PFSK-1 (cell line): Measurements from ENCODE around the gene SPATA17.

Experiments used
- POLR2AphosphoS5 ChIP-seq: IDR thresholded peaks from 2 replicates; pipeline ENCODE4 v1.6.1; 2012; ENCODE audit warnings: low read depth, mild to moderate bottlenecking, control low read depth, low read length, moderate library complexity
- REST ChIP-seq, 2 experiments: IDR thresholded peaks; 2 replicates each; pipeline versions ENCODE4 v1.6.1 to v1.8.0; 2011 to 2012; ENCODE audit warnings: low read depth in 2 of 2, low read length in 2 of 2, control low read depth in 1 of 2, inconsistent platforms in 1 of 2, mild to moderate bottlenecking in 1 of 2, moderate library complexity in 1 of 2; ENCODE audit not compliant: insufficient read depth in 1 of 2
- SIN3A ChIP-seq: IDR thresholded peaks from 2 replicates; pipeline ENCODE4 v1.6.1; 2012; ENCODE audit warnings: mild to moderate bottlenecking, low read length, moderate library complexity, borderline replicate concordance; ENCODE audit not compliant: insufficient read depth
- TAF1 ChIP-seq: IDR thresholded peaks from 2 replicates; pipeline ENCODE4 v1.6.1; 2012; ENCODE audit warnings: low read length, control low read depth, borderline replicate concordance; ENCODE audit not compliant: insufficient read depth

DNA sequence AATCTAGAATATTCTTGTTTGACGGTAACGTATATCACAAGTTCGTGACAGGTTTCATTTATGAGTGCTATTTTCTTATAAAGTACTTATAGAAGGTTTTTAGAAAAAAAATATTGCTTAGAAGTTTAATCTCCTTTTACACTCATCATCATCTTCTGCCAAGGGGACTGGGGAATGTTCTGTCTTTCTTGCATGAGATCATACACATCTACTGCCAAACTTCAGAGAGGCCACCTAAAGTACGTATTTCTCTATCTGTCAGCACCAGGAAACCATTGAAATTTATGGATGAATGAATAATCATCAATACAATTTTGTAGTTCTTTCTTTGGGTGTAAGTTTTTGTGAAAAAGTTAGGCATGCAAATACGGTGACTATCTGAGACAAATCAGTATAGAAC lies 245.8 kb downstream of the SPATA17 start:
- TF ChIP-seq TAF1: no peak
- no peak for TF ChIP-seq REST (IDR thresholded peaks at IDR 0.05; ENCODE audit: insufficient read depth in 1 of 2, low read depth in 2 of 2, low read length in 2 of 2)
- TF ChIP-seq POLR2AphosphoS5: no peak
- no peak for TF ChIP-seq SIN3A
